SK-N-SH (cell line): Measurements from ENCODE around the gene CLIC3. TPM values are rescaled to one million over a fixed set of nuclear protein-coding genes. Genes with fewer than 3 reads are reported as not detected.

Experiments
- CTCF ChIA-PET: fragments of 300-600, 350-600 bp; formaldehyde crosslinking; extraction: SDS; loops from one replicate; lab custom pipeline; 2021; lab: Yijun Ruan, JAX
- POLR2A ChIA-PET: fragments of 350-600 bp; sonication (Branson Sonifier 250); formaldehyde crosslinking; extraction: SDS; loops from one replicate; lab custom pipeline; 2020; ENCODE audit warnings: antibody characterized with exemption, inconsistent platforms; lab: Yijun Ruan, JAX
- DNase-seq: peaks from one replicate; pipeline ENCODE4 v3.0.0; 2012
- H2AFZ ChIP-seq: fragments of 200-600 bp; sonication (generic); 2 replicates; pipeline ENCODE4 v1.8.1; 2016; ENCODE audit warnings: antibody characterized with exemption, mild to moderate bottlenecking, low read depth
- H3F3A ChIP-seq: fragments of 200-600 bp; sonication (generic); replicated peaks from 2 replicates; pipeline ENCODE3; 2016; ENCODE audit warnings: antibody characterized with exemption, mild to moderate bottlenecking; ENCODE audit not compliant: insufficient read depth
- H3K27ac ChIP-seq, 2 experiments: fragments of 200-500 bp in 1 of 2; fragments of 200-600 bp in 1 of 2; sonication (Bioruptor generic) in 1 of 2; sonication (generic), shearing (Covaris generic) in 1 of 2; 2 replicates each; pipeline versions ENCODE4 v1.5.1 to v1.6.1; 2014 to 2016; ENCODE audit warnings: low read depth in 2 of 2, inconsistent platforms in 1 of 2, low read length in 1 of 2, mild to moderate bottlenecking in 1 of 2, mixed read lengths in 1 of 2
- H3K27me3 ChIP-seq: fragments of 200-600 bp; sonication (generic), shearing (Covaris generic); 2 replicates; pipeline ENCODE4 v1.6.1; 2016; ENCODE audit warnings: mixed run types; ENCODE audit not compliant: insufficient read depth
- H3K36me3 ChIP-seq, 2 experiments: fragments of 200-500 bp in 1 of 2; fragments of 200-600 bp in 1 of 2; sonication (Bioruptor generic) in 1 of 2; sonication (generic) in 1 of 2; replicated peaks in 1 of 2; 2 replicates each; pipeline versions ENCODE3 to v1.5.1; 2014 to 2016; ENCODE audit warnings: low read length in 1 of 2, mild to moderate bottlenecking in 1 of 2; ENCODE audit not compliant: insufficient read depth in 2 of 2, control insufficient read depth in 1 of 2
- H3K4me1 ChIP-seq, 2 experiments: fragments of 200-500 bp in 1 of 2; fragments of 200-600 bp in 1 of 2; sonication (Bioruptor generic) in 1 of 2; sonication (generic), shearing (Covaris generic) in 1 of 2; 2 replicates each; pipeline versions ENCODE4 v1.5.1 to v1.6.1; 2014 to 2016; ENCODE audit warnings: low read depth in 1 of 2, low read length in 1 of 2, mixed run types in 1 of 2; ENCODE audit not compliant: insufficient read depth in 2 of 2, control insufficient read depth in 1 of 2
- H3K4me2 ChIP-seq: fragments of 200-600 bp; sonication (generic), shearing (Covaris generic); 2 replicates; pipeline ENCODE4 v1.6.1; 2017; ENCODE audit warnings: mixed run types
- H3K4me3 ChIP-seq, 2 experiments: fragments of 200-500 bp in 1 of 2; fragments of 200-600 bp in 1 of 2; sonication (Bioruptor generic) in 1 of 2; sonication (generic), shearing (Covaris generic) in 1 of 2; 2 replicates each; pipeline versions ENCODE4 v1.5.1 to v1.8.1; 2014 to 2016; ENCODE audit warnings: low read depth in 2 of 2, inconsistent platforms in 1 of 2, low read length in 1 of 2, mild to moderate bottlenecking in 1 of 2, mixed read lengths in 1 of 2, moderate library complexity in 1 of 2
- H3K79me2 ChIP-seq: fragments of 200-600 bp; sonication (generic); 2 replicates; pipeline ENCODE4 v1.8.1; 2017; ENCODE audit warnings: mild to moderate bottlenecking; ENCODE audit not compliant: insufficient read depth
- H3K9ac ChIP-seq: fragments of 200-600 bp; sonication (generic); 2 replicates; pipeline ENCODE4 v1.6.1; 2017; ENCODE audit warnings: mixed run types
- H3K9me2 ChIP-seq: fragments of 200-600 bp; sonication (generic); 2 replicates; pipeline ENCODE4 v1.6.1; 2017; ENCODE audit warnings: mixed run types
- H3K9me3 ChIP-seq: fragments of 200-600 bp; sonication (generic); 2 replicates; pipeline ENCODE4 v1.6.1; 2017; ENCODE audit warnings: mixed run types, mild to moderate bottlenecking, moderate library complexity
- H4K20me1 ChIP-seq: fragments of 200-600 bp; sonication (generic); 2 replicates; pipeline ENCODE4 v1.6.1; 2017; ENCODE audit warnings: mild to moderate bottlenecking, mixed run types; ENCODE audit not compliant: insufficient read depth
- ELF1 ChIP-seq: IDR thresholded peaks from 2 replicates; pipeline ENCODE4 v1.4.0; 2012
- EZH2phosphoT487 ChIP-seq: fragments of 200-600 bp; sonication (generic); IDR thresholded peaks from 2 replicates; pipeline ENCODE4 v1.6.1; 2017; ENCODE audit warnings: low read depth, mixed run types, mild to moderate bottlenecking, antibody characterized with exemption, moderate library complexity, borderline replicate concordance
- FOSL2 ChIP-seq: IDR thresholded peaks from 2 replicates; pipeline ENCODE4 v1.4.0; 2012; ENCODE audit warnings: low read depth, mild to moderate bottlenecking, moderate library complexity, borderline replicate concordance
- FOXJ3 ChIP-seq: sonication (generic); formaldehyde crosslinking; IDR thresholded peaks from 2 replicates; pipeline ENCODE4 v1.5.1; 2020; ENCODE audit warnings: mild to moderate bottlenecking, missing genetic modification reagents
- GABPA ChIP-seq: IDR thresholded peaks from 2 replicates; pipeline ENCODE4 v1.4.0; 2012; ENCODE audit warnings: low read depth, mild to moderate bottlenecking
- IRF3 ChIP-seq: fragments of 150-350 bp; IDR thresholded peaks from 2 replicates; pipeline ENCODE4 v1.6.1; 2016; ENCODE audit warnings: mild to moderate bottlenecking, low read depth, low read length
- JUND ChIP-seq: IDR thresholded peaks from 2 replicates; pipeline ENCODE4 v1.4.0; 2012
- NFIC ChIP-seq: IDR thresholded peaks from 2 replicates; pipeline ENCODE4 v1.4.0; 2012; ENCODE audit warnings: borderline replicate concordance
- RCOR1 ChIP-seq: fragments of 150-350 bp; IDR thresholded peaks from 2 replicates; pipeline ENCODE4 v1.6.1; 2017; ENCODE audit warnings: antibody characterized with exemption, low read length
- REST ChIP-seq: IDR thresholded peaks from 2 replicates; pipeline ENCODE4 v1.6.1; 2012; ENCODE audit warnings: mild to moderate bottlenecking, low read depth, low read length, moderate library complexity
- SIN3A ChIP-seq: IDR thresholded peaks from 2 replicates; pipeline ENCODE4 v1.6.1; 2012; ENCODE audit warnings: low read depth, mild to moderate bottlenecking, low read length, moderate library complexity, borderline replicate concordance
- SMC3 ChIP-seq: IDR thresholded peaks from 2 replicates; pipeline ENCODE4 v1.6.1; 2012; ENCODE audit warnings: low read depth, low read length, improper control_type of control experiment
- TAF1 ChIP-seq: IDR thresholded peaks from 2 replicates; pipeline ENCODE4 v1.6.1; 2012; ENCODE audit warnings: low read depth, mild to moderate bottlenecking, low read length, moderate library complexity, borderline replicate concordance
- TCF12 ChIP-seq: IDR thresholded peaks from 2 replicates; pipeline ENCODE4 v1.4.0; 2012
- TEAD4 ChIP-seq: IDR thresholded peaks from 2 replicates; pipeline ENCODE4 v1.4.0; 2012; ENCODE audit warnings: mild to moderate bottlenecking, borderline replicate concordance; ENCODE audit not compliant: insufficient read depth
- USF1 ChIP-seq: IDR thresholded peaks from 2 replicates; pipeline ENCODE4 v1.4.0; 2012; ENCODE audit warnings: low read depth, borderline replicate concordance
- USF2 ChIP-seq: fragments of 150-350 bp; IDR thresholded peaks from 2 replicates; pipeline ENCODE4 v1.6.1; 2017; ENCODE audit warnings: antibody characterized with exemption, low read length, low read depth, borderline replicate concordance
- YY1 ChIP-seq: IDR thresholded peaks from 2 replicates; pipeline ENCODE4 v1.4.0; 2012; ENCODE audit warnings: low read depth, mild to moderate bottlenecking
- WGBS: methylation state at CpG from one replicate; pipeline ENCODE4 v1.1.6; 2017; ENCODE audit warnings: low lambda C conversion rate; 5-methylcytosine and 5-hydroxymethylcytosine counted together
- polyA plus RNA-seq, 3 experiments: library from polyadenylated mRNA; depleted of rRNA; stranded (reverse); fragments of >200 nt; gene quantifications; 2 replicates each; pipeline ENCODE4 v1.2.3, GENCODE V29; 2012

CLIC3 gene
- polyA plus RNA-seq, 1 of the 3 experiments (the other 2 are of a cell fraction) = 1.0 TPM

GRCh38 chr9:136953771-136954269 lies 42.5 kb downstream of the CLIC3 start:
- Histone ChIP-seq H3K9ac (no peak overlapping the region), H3K79me2 (no peaks in the 10 kb centered on the region), H3K4me1 (peaks cover 0 to 25% of the 10 kb centered on the region in 2 experiments; a peak in 2 of 4 replicates), H3K9me2 (no peaks in the 10 kb centered on the region), H3K4me3 (no peak overlapping the region), H3K36me3 (no peaks in the 10 kb centered on the region), H4K20me1 (no peaks in the 10 kb centered on the region), H3K9me3 (no peaks in the 10 kb centered on the region), H3K27me3 (no peaks in the 10 kb centered on the region), H3K27ac (no peak overlapping the region), H3K4me2 (no peak overlapping the region), H3F3A (no peaks in the 10 kb centered on the region), H2AFZ (no peak overlapping the region)
- POLR2A ChIA-PET = interaction anchor here (0.6 kb wide), 1 partner anchor 9 kb away, joined by 4 read pairs; no protein-coding TSS in a partner anchor
- 100% methylated on average over 3 of the region's 19 CpGs for WGBS
- CTCF ChIA-PET = interaction anchor here (13.2 kb wide), 1 partner anchor 79 kb away, joined by 350 read pairs; the partner anchor contains the start of genes ABCA2 and FUT7
- DNase-seq = no peak
- TF ChIP-seq GABPA (no peak), TCF12 (no peak), SMC3 (no peak), FOXJ3 (CRISPR knock-in tag) (no peak), FOSL2 (no peak), JUND (no peak), RCOR1 (no peak), REST (no peak), USF2 (no peak), YY1 (no peak), EZH2phosphoT487 (no peak), NFIC (no peak), SIN3A (no peak), ELF1 (no peak), IRF3 (no peak), USF1 (no peak), TEAD4 (no peak), TAF1 (no peak)
